MM.1S (cell line): ENCODE results near the gene PSMC4.

ENCODE experiments used
- CTCF ChIP-seq: fragments of 300-600 bp; sonication (generic); IDR thresholded peaks from 2 replicates; pipeline ENCODE4 v1.5.1; 2016; ENCODE audit warnings: antibody characterized with exemption, low read length, mixed read lengths
- EZH2 ChIP-seq: fragments of 300-600 bp; sonication (generic); optimal IDR thresholded peaks from 2 replicates; pipeline ENCODE3; 2017; ENCODE audit warnings: low read depth, mild to moderate bottlenecking, antibody characterized with exemption, low read length, mixed read lengths
- EZH2phosphoT487 ChIP-seq: fragments of 300-600 bp; sonication (generic); IDR thresholded peaks from 2 replicates; pipeline ENCODE4 v1.6.1; 2018; ENCODE audit warnings: antibody characterized with exemption, low read length

GRCh38 chr19:39940221-39940833, 30.6 kb upstream of the PSMC4 start:
- TF ChIP-seq CTCF: no peak
- no peak for TF ChIP-seq EZH2phosphoT487
- no peak for TF ChIP-seq EZH2
